Gastrocnemius medialis (tissue), 4 donors: ENCODE measurements around the gene AFAP1L2. TPM values are rescaled to one million over a fixed set of nuclear protein-coding genes. Genes with fewer than 3 reads are reported as not detected.

Experiments
- ATAC-seq, 2 donors: fragments of 150-250 bp; one replicate each; pipeline ENCODE4 v1.9.1; 2016
- DNase-seq, 2 donors: peaks; one replicate each; pipeline ENCODE4 v3.0.0-alpha.2; 2019
- H3K27ac ChIP-seq, 4 donors: fragments of 200-600 bp; sonication (generic); 1 replicate in 1 of 4; 2 replicates in 3 of 4; pipeline ENCODE4 v1.5.1; 2016 to 2018; ENCODE audit warnings: mild to moderate bottlenecking in 2 of 4, moderate library complexity in 1 of 4
- H3K27me3 ChIP-seq, 3 donors: fragments of 200-600 bp; sonication (generic) in 2 of 3; 1 replicate in 1 of 3; 2 replicates in 2 of 3; pipeline versions ENCODE4 v1.5.1 to v1.6.0; 2016 to 2019; ENCODE audit warnings: mild to moderate bottlenecking in 1 of 3, moderate library complexity in 1 of 3
- H3K36me3 ChIP-seq, 2 donors: fragments of 200-600 bp; sonication (generic) in 1 of 2; one replicate each; pipeline ENCODE4 v1.5.1; 2017 to 2018
- H3K4me1 ChIP-seq, 2 donors: fragments of 200-600 bp; sonication (generic) in 1 of 2; one replicate each; pipeline ENCODE4 v1.5.1; 2016 to 2017; ENCODE audit warnings: mild to moderate bottlenecking in 2 of 2
- H3K4me3 ChIP-seq, 4 donors: fragments of 200-600 bp; sonication (generic) in 3 of 4; 1 replicate in 1 of 4; 2 replicates in 3 of 4; pipeline ENCODE4 v1.5.1; 2016 to 2019; ENCODE audit warnings: mild to moderate bottlenecking in 2 of 4
- H3K9me3 ChIP-seq, 3 donors: fragments of 200-600 bp; sonication (generic) in 2 of 3; 1 replicate in 1 of 3; 2 replicates in 2 of 3; pipeline ENCODE4 v1.5.1; 2016 to 2019
- CTCF ChIP-seq, 5 experiments: fragments of 450-650 bp in 3 of 5; fragments of 200-600 bp in 2 of 5; sonication (generic) in 2 of 5; IDR thresholded peaks in 4 of 5; conservative IDR thresholded peaks in 1 of 5; 1 replicate in 4 of 5; 2 replicates in 1 of 5; pipeline ENCODE4 v1.5.1; 2016 to 2019; ENCODE audit warnings: antibody characterized with exemption in 5 of 5, mild to moderate bottlenecking in 3 of 5, moderate library complexity in 3 of 5
- POLR2A ChIP-seq, 2 donors: fragments of 450-650 bp; IDR thresholded peaks; one replicate each; pipeline ENCODE4 v1.6.1; 2017; ENCODE audit warnings: antibody characterized with exemption in 2 of 2, mild to moderate bottlenecking in 2 of 2, moderate library complexity in 2 of 2
- in situ Hi-C, 4 donors: fragments of 200-750 bp; cut with MboI; loops; one replicate each; pipeline versions ENCODE4 v1.15.0 to v1.8.0; 2017; ENCODE audit warnings: low sequenced_read_pairs in 4 of 4
- intact Hi-C: fragments of 100-400 bp; cut with DNase I; formaldehyde crosslinking; loops from one replicate; pipeline ENCODE4 v1.15.1; 2023; ENCODE audit warnings: low total_unique reads
- total RNA-seq, 4 donors: library from RNA; depleted of rRNA; stranded (reverse); fragments of >200 nt; gene quantifications; one replicate each; pipeline versions ENCODE4 v1.1.0 to v1.2.3, GENCODE V29; 2016

AFAP1L2 gene
- total RNA-seq, 4 donors from 2014 or later, result 1.3 to 3.5 (median 2.1) TPM

GRCh38 chr10:114255227-114255626, 149.1 kb downstream of the AFAP1L2 start:
- Histone ChIP-seq H3K4me3 (no peak overlapping the region), H3K4me1 (peaks cover 0 to 6% of the 10 kb centered on the region in 2 donors), H3K9me3 (no peaks in the 10 kb centered on the region), H3K27me3 (no peaks in the 10 kb centered on the region), H3K27ac (no peak overlapping the region), H3K36me3 (no peaks in the 10 kb centered on the region)
- TF ChIP-seq CTCF (IDR thresholded peaks at IDR 0.05 in 4 of 5, conservative IDR thresholded peaks at IDR 0.05 in 1 of 5), result no peak
- no peak for TF ChIP-seq POLR2A (IDR thresholded peaks at IDR 0.05)
- DNase-seq (no peak), ATAC-seq (no peak)
- in situ Hi-C loops (no loop called here), intact Hi-C loops (no loop called here)

- no peak for ATAC-seq
- intact Hi-C loops, result no loop called here
- H3K27me3 ChIP-seq, result no peaks in the 10 kb centered on the region
- TF ChIP-seq CTCF (IDR thresholded peaks at IDR 0.05 in 4 of 5, conservative IDR thresholded peaks at IDR 0.05 in 1 of 5) (no peak), POLR2A (IDR thresholded peaks at IDR 0.05) (no peak)
- no peak overlapping the region for H3K4me3 ChIP-seq
- peaks cover 0 to 7% of the 10 kb centered on the region in 2 donors for H3K4me1 ChIP-seq
- DNase-seq, result no peak
- no peak overlapping the region for H3K27ac ChIP-seq
- no peaks in the 10 kb centered on the region for H3K9me3 ChIP-seq
- in situ Hi-C loops, result no loop called here
- no peaks in the 10 kb centered on the region for H3K36me3 ChIP-seq
Measured at GRCh38 chr10:114252883-114253282, 151.4 kb downstream of the AFAP1L2 start.

- Histone ChIP-seq H3K36me3 (no peaks in the 10 kb centered on the region), H3K27me3 (no peaks in the 10 kb centered on the region), H3K27ac (no peak overlapping the region), H3K4me1 (peaks cover 0 to 7% of the 10 kb centered on the region in 2 donors), H3K9me3 (no peaks in the 10 kb centered on the region), H3K4me3 (no peak overlapping the region)
- intact Hi-C loops, result no loop called here
- TF ChIP-seq POLR2A (IDR thresholded peaks at IDR 0.05), result no peak
- TF ChIP-seq CTCF (IDR thresholded peaks at IDR 0.05 in 4 of 5, conservative IDR thresholded peaks at IDR 0.05 in 1 of 5), result no peak
- ATAC-seq, result no peak
- no peak for DNase-seq
- in situ Hi-C loops, result no loop called here
Measured at GRCh38 chr10:114252092-114252491, 152.2 kb downstream of the AFAP1L2 start.

GRCh38 chr10:114250716-114251115, 153.6 kb downstream of the AFAP1L2 start:
- intact Hi-C loops (no loop called here), in situ Hi-C loops (no loop called here)
- no peak for DNase-seq
- Histone ChIP-seq H3K9me3 (no peaks in the 10 kb centered on the region), H3K27ac (no peak overlapping the region), H3K4me1 (peaks cover 0 to 7% of the 10 kb centered on the region in 2 donors), H3K36me3 (no peaks in the 10 kb centered on the region), H3K4me3 (no peak overlapping the region), H3K27me3 (no peaks in the 10 kb centered on the region)
- ATAC-seq, result no peak
- TF ChIP-seq CTCF (IDR thresholded peaks at IDR 0.05 in 4 of 5, conservative IDR thresholded peaks at IDR 0.05 in 1 of 5) (no peak), POLR2A (IDR thresholded peaks at IDR 0.05) (no peak)

- Histone ChIP-seq H3K4me1 (peaks cover 0 to 7% of the 10 kb centered on the region in 2 donors), H3K27ac (no peak overlapping the region), H3K4me3 (no peak overlapping the region), H3K27me3 (no peaks in the 10 kb centered on the region), H3K36me3 (no peaks in the 10 kb centered on the region), H3K9me3 (no peaks in the 10 kb centered on the region)
- in situ Hi-C loops, result no loop called here
- ATAC-seq (no peak), DNase-seq (no peak)
- intact Hi-C loops, result no loop called here
- TF ChIP-seq POLR2A (IDR thresholded peaks at IDR 0.05), result no peak
- TF ChIP-seq CTCF (IDR thresholded peaks at IDR 0.05 in 4 of 5, conservative IDR thresholded peaks at IDR 0.05 in 1 of 5), result no peak
Measured at GRCh38 chr10:114250236-114250635, 154.1 kb downstream of the AFAP1L2 start.
